Hematopoietic multipotent progenitor cell treated with erythropoietin and hydrocortisone succinate and interleukin-3 and kit ligand, for 4 days (in vitro differentiated cells): ENCODE data around the gene ZNF141.
"Not testable (repeated sequence)": the region's sequence is repeated elsewhere in the genome, so short reads cannot be mapped to it uniquely, and the experiment has no call there.

Experiments used
- DNase-seq: peaks from one replicate; pipeline ENCODE4 v3.0.0-alpha.2; 2015

The ZNF141 gene

GRCh38 chr4:385934-386707, 48.5 kb downstream of the ZNF141 start:
- DNase-seq, result no peak

GRCh38 chr4:386708-387105, 49.1 kb downstream of the ZNF141 start:
- DNase-seq, result no peak

DNA sequence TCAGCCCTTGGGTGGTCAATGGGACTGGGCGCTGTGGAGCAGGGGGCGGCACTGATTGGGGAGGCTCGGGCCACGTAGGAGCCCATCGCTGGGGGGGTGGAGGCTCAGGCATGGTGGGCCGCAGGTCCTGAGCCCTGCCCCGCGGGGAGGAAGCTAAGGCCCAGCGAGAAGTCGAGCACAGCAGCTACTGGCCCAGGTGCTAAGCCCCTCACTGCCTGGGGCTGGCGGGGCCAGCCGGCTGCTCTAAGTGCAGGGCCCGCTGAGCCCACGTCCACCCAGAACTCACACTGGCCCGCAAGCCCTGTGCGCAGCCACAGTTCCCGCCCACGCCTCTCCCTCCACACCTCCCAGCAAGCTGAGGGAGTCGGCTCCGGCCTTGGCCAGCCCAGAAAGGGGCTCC, 66.4 kb downstream of the ZNF141 start:
- no peak for DNase-seq

GRCh38 chr4:408321-408720, 70.7 kb downstream of the ZNF141 start:
- not testable (repeated sequence) for DNase-seq

DNA sequence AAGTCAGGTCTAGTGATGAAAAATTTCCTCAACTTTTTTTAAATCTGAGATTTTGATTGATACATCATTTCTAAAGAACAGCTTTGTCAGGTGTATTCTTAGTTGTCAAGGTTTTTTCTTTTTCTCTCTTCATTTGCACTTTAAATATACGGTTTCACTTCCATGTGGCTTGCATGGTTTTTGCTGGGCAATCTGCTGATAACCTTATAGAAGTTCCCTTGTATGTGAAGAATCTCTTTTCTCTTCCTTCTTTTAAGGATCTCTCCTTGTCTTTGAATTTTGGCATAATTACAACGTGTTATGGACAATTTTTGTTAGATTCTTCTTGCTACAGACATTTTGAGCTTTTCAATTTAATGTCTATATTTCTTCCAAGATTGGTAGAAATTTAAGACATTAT, 85.0 kb downstream of the ZNF141 start:
- no peak for DNase-seq
